Loucy (cell line): ENCODE measurements around the gene ZNF79.

Experiments
- H2AFZ ChIP-seq: fragments of 200-600 bp; sonication (generic); 2 replicates; pipeline ENCODE4 v1.6.0; 2016; ENCODE audit warnings: antibody characterized with exemption, mild to moderate bottlenecking, low read length, moderate library complexity
- H3F3A ChIP-seq: fragments of 200-600 bp; 2 replicates; pipeline ENCODE4 v1.6.0; 2016; ENCODE audit warnings: antibody characterized with exemption, low read depth, mild to moderate bottlenecking
- H3K27me3 ChIP-seq: fragments of 200-600 bp; sonication (generic); 2 replicates; pipeline ENCODE4 v1.6.1; 2014; ENCODE audit warnings: low read length, mild to moderate bottlenecking; ENCODE audit not compliant: insufficient read depth, poor library complexity, severe bottlenecking
- H3K36me3 ChIP-seq: fragments of 200-600 bp; sonication (generic); 2 replicates; pipeline ENCODE4 v1.6.1; 2016; ENCODE audit warnings: low read length; ENCODE audit not compliant: insufficient read depth
- H3K4me1 ChIP-seq: fragments of 200-600 bp; sonication (generic); 2 replicates; pipeline ENCODE4 v1.5.1; 2014; ENCODE audit warnings: low read length, mild to moderate bottlenecking; ENCODE audit not compliant: insufficient read depth, poor library complexity, severe bottlenecking
- H3K4me2 ChIP-seq: fragments of 200-600 bp; sonication (generic); 2 replicates; pipeline ENCODE4 v1.6.0; 2014; ENCODE audit warnings: antibody characterized with exemption, low read length, low read depth, mild to moderate bottlenecking; ENCODE audit not compliant: poor library complexity, severe bottlenecking
- H3K4me3 ChIP-seq: fragments of 200-600 bp; sonication (generic); 2 replicates; pipeline ENCODE4 v1.5.1; 2014; ENCODE audit warnings: low read length, mild to moderate bottlenecking, mixed read lengths; ENCODE audit not compliant: poor library complexity, severe bottlenecking
- H3K79me2 ChIP-seq: fragments of 200-600 bp; sonication (generic); 2 replicates; pipeline ENCODE4 v1.6.1; 2014; ENCODE audit warnings: low read length; ENCODE audit not compliant: insufficient read depth
- H3K9ac ChIP-seq: fragments of 200-600 bp; sonication (generic); 2 replicates; pipeline ENCODE4 v1.6.0; 2014; ENCODE audit warnings: mild to moderate bottlenecking, low read depth, low read length, moderate library complexity; ENCODE audit not compliant: poor library complexity, severe bottlenecking
- H3K9me2 ChIP-seq: fragments of 200-600 bp; sonication (generic); replicated peaks from 2 replicates; pipeline ENCODE4 v1.6.1; 2016; ENCODE audit warnings: low read depth, low read length, mixed read lengths
- H3K9me3 ChIP-seq: fragments of 200-600 bp; sonication (generic); 2 replicates; pipeline ENCODE4 v1.6.1; 2014; ENCODE audit warnings: mild to moderate bottlenecking, antibody characterized with exemption, low read length, low read depth; ENCODE audit not compliant: insufficient read depth
- H4K20me1 ChIP-seq: fragments of 200-600 bp; sonication (generic); 2 replicates; pipeline ENCODE4 v1.6.0; 2014; ENCODE audit warnings: antibody characterized with exemption, low read length, mild to moderate bottlenecking; ENCODE audit not compliant: insufficient read depth, poor library complexity, severe bottlenecking
- CTCF ChIP-seq: fragments of 200-600 bp; sonication (generic); conservative IDR thresholded peaks from 2 replicates; pipeline ENCODE4 v1.5.1; 2014; ENCODE audit warnings: mild to moderate bottlenecking, antibody characterized with exemption, low read length
- EZH2phosphoT487 ChIP-seq: fragments of 200-600 bp; IDR thresholded peaks from 2 replicates; pipeline ENCODE4 v1.6.1; 2018; ENCODE audit warnings: antibody characterized with exemption, mild to moderate bottlenecking, moderate library complexity, borderline replicate concordance

The ZNF79 gene

GRCh38 chr9:127395497-127396252 lies 28.5 kb upstream of the ZNF79 start:
- H3K27me3 ChIP-seq, result peaks cover 83% of the 10 kb centered on the region
- no peaks in the 10 kb centered on the region for H4K20me1 ChIP-seq
- H3K4me3 ChIP-seq, result no peak overlapping the region
- H3K9me2 ChIP-seq, result no peaks in the 10 kb centered on the region
- TF ChIP-seq CTCF (no peak), EZH2phosphoT487 (no peak)
- no peak overlapping the region for H3K4me2 ChIP-seq
- no peaks in the 10 kb centered on the region for H3F3A ChIP-seq
- no peaks in the 10 kb centered on the region for H3K36me3 ChIP-seq
- H3K79me2 ChIP-seq, result no peaks in the 10 kb centered on the region
- no peaks in the 10 kb centered on the region for H3K4me1 ChIP-seq
- no peak overlapping the region for H3K9ac ChIP-seq
- no peaks in the 10 kb centered on the region for H3K9me3 ChIP-seq
- no peak overlapping the region for H2AFZ ChIP-seq

- Histone ChIP-seq H3K79me2 (no peaks in the 10 kb centered on the region), H3K27me3 (peaks cover 83% of the 10 kb centered on the region), H2AFZ (no peak overlapping the region), H3K9me2 (no peaks in the 10 kb centered on the region), H4K20me1 (no peaks in the 10 kb centered on the region), H3K36me3 (no peaks in the 10 kb centered on the region), H3K9ac (no peak overlapping the region), H3K9me3 (no peaks in the 10 kb centered on the region), H3F3A (no peaks in the 10 kb centered on the region), H3K4me2 (no peak overlapping the region), H3K4me1 (no peaks in the 10 kb centered on the region), H3K4me3 (no peak overlapping the region)
- TF ChIP-seq CTCF (no peak), EZH2phosphoT487 (no peak)
Observed at GRCh38 chr9:127396253-127396807, 27.9 kb upstream of the ZNF79 start.

- no peak within 1 kb of the TSS for H3K4me2 ChIP-seq
- H3K79me2 ChIP-seq, result no peaks in the 10 kb centered on the region
- no peak for TF ChIP-seq EZH2phosphoT487
- no peak for TF ChIP-seq CTCF
- H3K4me3 ChIP-seq, result no peak within 1 kb of the TSS
- H3K9ac ChIP-seq, result no peak within 1 kb of the TSS
- H3K27me3 ChIP-seq, result peaks cover 83% of the 10 kb centered on the region
- no peaks in the 10 kb centered on the region for H3K36me3 ChIP-seq
- no peaks in the 10 kb centered on the region for H3F3A ChIP-seq
- no peaks in the 10 kb centered on the region for H4K20me1 ChIP-seq
- H3K9me2 ChIP-seq, result no peaks in the 10 kb centered on the region
- H3K4me1 ChIP-seq, result no peaks in the 10 kb centered on the region
- no peaks in the 10 kb centered on the region for H3K9me3 ChIP-seq
- no peak within 1 kb of the TSS for H2AFZ ChIP-seq
Observed at GRCh38 chr9:127396808-127397645, 27.2 kb upstream of the ZNF79 start, which contains the start of gene SLC2A8. SLC2A8 (plus strand) TSS chr9:127397169; CDS start chr9:127397231, 62 bp downstream.
